K562 (cell line): Measurements from ENCODE around the gene C2orf81. TPM values are rescaled to one million over a fixed set of nuclear protein-coding genes. Genes with fewer than 3 reads are reported as not detected.
A peak's percentile ranks its signal among the peaks of the same experiment; 100 is the strongest.

Experiments used
- ARID2 ChIP-seq: fragments of 450-650 bp; IDR thresholded peaks from 2 replicates; pipeline ENCODE4 v1.6.1; 2017; ENCODE audit warnings: antibody characterized with exemption, mild to moderate bottlenecking
- CTCFL ChIP-seq: IDR thresholded peaks from 2 replicates; pipeline ENCODE4 v1.6.1; 2011; ENCODE audit warnings: borderline replicate concordance, low read depth, mild to moderate bottlenecking, moderate library complexity, low read length; ENCODE audit not compliant: insufficient read depth, poor library complexity, severe bottlenecking
- CXXC5 ChIP-seq: fragments of 250-450 bp; sonication (Bioruptor Pico); IDR thresholded peaks from 2 replicates; pipeline ENCODE4 v1.8.0; 2022; ENCODE audit warnings: inconsistent platforms, mild to moderate bottlenecking, moderate library complexity
- GATAD2B ChIP-seq: fragments of 450-650 bp; IDR thresholded peaks from 2 replicates; pipeline ENCODE4 v1.6.1; 2017; ENCODE audit warnings: mild to moderate bottlenecking, borderline replicate concordance
- NCOA1 ChIP-seq: fragments of 450-650 bp; IDR thresholded peaks from 2 replicates; pipeline ENCODE4 v1.6.1; 2016; ENCODE audit warnings: low read depth
- NCOA2 ChIP-seq, 2 experiments: fragments of 450-650 bp; IDR thresholded peaks; 2 replicates each; pipeline ENCODE4 v1.6.1; 2018; ENCODE audit warnings: mild to moderate bottlenecking in 2 of 2, moderate library complexity in 1 of 2; ENCODE audit not compliant: partially characterized antibody in 2 of 2
- POLR2AphosphoS5 ChIP-seq: IDR thresholded peaks from 2 replicates; pipeline ENCODE4 v1.6.1; 2011; ENCODE audit warnings: mild to moderate bottlenecking, low read depth, low read length, moderate library complexity; ENCODE audit not compliant: control insufficient read depth, insufficient read depth
- PYGO2 ChIP-seq: fragments of 450-650 bp; IDR thresholded peaks from 2 replicates; pipeline ENCODE4 v1.6.1; 2016; ENCODE audit warnings: mild to moderate bottlenecking, missing genetic modification characterization, moderate library complexity, missing compliant biosample characterization
- RCOR1 ChIP-seq, 2 experiments: IDR thresholded peaks; 2 replicates each; pipeline ENCODE4 v1.6.1; 2012; ENCODE audit warnings: low read depth in 2 of 2, low read length in 2 of 2, borderline replicate concordance in 1 of 2, improper control_type of control experiment in 1 of 2
- RFX1 ChIP-seq: fragments of 450-650 bp; IDR thresholded peaks from 2 replicates; pipeline ENCODE4 v1.6.1; 2016; ENCODE audit warnings: mild to moderate bottlenecking, moderate library complexity
- TFAM ChIP-seq: fragments of 250-450 bp; sonication (Bioruptor Pico); conservative IDR thresholded peaks from 2 replicates; pipeline ENCODE4 v1.5.0; 2021; ENCODE audit warnings: mild to moderate bottlenecking, moderate library complexity
- ZKSCAN1 ChIP-seq: fragments of 150-350 bp; IDR thresholded peaks from 2 replicates; pipeline ENCODE4 v1.6.1; 2016; ENCODE audit warnings: low read depth, low read length
- ZKSCAN8 ChIP-seq: fragments of 200-800 bp; sonication (Bioruptor generic); IDR thresholded peaks from 2 replicates; pipeline ENCODE4 v1.6.1; 2016; ENCODE audit warnings: missing genetic modification characterization, missing compliant biosample characterization
- ZNF239 ChIP-seq: fragments of 250-450 bp; sonication (Bioruptor Pico); IDR thresholded peaks from 2 replicates; pipeline ENCODE4 v1.4.0; 2020; ENCODE audit warnings: mild to moderate bottlenecking
- ZNF263 ChIP-seq: sonication (generic); formaldehyde crosslinking; IDR thresholded peaks from 2 replicates; pipeline ENCODE4 v1.8.0; 2022; ENCODE audit warnings: mild to moderate bottlenecking, missing genetic modification reagents, borderline replicate concordance
- ZNF282 ChIP-seq: sonication (generic); formaldehyde crosslinking; IDR thresholded peaks from 2 replicates; pipeline ENCODE4 v1.8.1; 2023; ENCODE audit warnings: missing genetic modification reagents
- ZNF644 ChIP-seq: fragments of 200-800 bp; sonication (Bioruptor generic); IDR thresholded peaks from 2 replicates; pipeline ENCODE4 v1.6.1; 2016; ENCODE audit warnings: low read depth, missing genetic modification characterization, missing compliant biosample characterization
- ZNF780A ChIP-seq: fragments of 250-450 bp; sonication (Bioruptor Pico); IDR thresholded peaks from 2 replicates; pipeline ENCODE4 v1.5.0; 2021; ENCODE audit warnings: mild to moderate bottlenecking
- polyA plus RNA-seq, 8 experiments: library from polyadenylated mRNA; depleted of rRNA in 4 of 8; stranded (reverse) in 5 of 8; unstranded in 3 of 8; fragments of >200 nt; fragmentation: Nextera tagmentation in 2 of 8; fragmentation: Illumina TruSeq in 1 of 8; extraction: Ambion mirVana in 2 of 8; extraction: Trizol in 1 of 8; gene quantifications; 2 replicates each; pipeline versions ENCODE4 v1.2.1 to v1.2.3, GENCODE V29; 2011 to 2014; ENCODE audit warnings: inconsistent platforms in 1 of 8, missing spikeins in 1 of 8
- total RNA-seq, 7 experiments: library from RNA; depleted of rRNA in 6 of 7; stranded (reverse); fragments of >200 nt in 6 of 7; fragmentation: Illumina TruSeq in 2 of 7; extraction: Trizol in 2 of 7; gene quantifications; 2 replicates each; pipeline versions ENCODE4 v1.2.1 to v1.2.3, GENCODE V29; 2011 to 2021; ENCODE audit warnings: low replicate concordance in 1 of 7
- TF ChIP-seq, protein P1 (sequence below): fragments of 250-450 bp; sonication (Bioruptor Pico); IDR thresholded peaks from 2 replicates; pipeline ENCODE4 v1.8.0; 2021; ENCODE audit warnings: mild to moderate bottlenecking, moderate library complexity
- TF ChIP-seq, protein P2 (sequence below): fragments of 450-650 bp; formaldehyde crosslinking; IDR thresholded peaks from 2 replicates; pipeline ENCODE4 v1.4.0; 2022; ENCODE audit warnings: missing genetic modification characterization
- TF ChIP-seq, protein P3 (sequence below): sonication (generic); formaldehyde crosslinking; IDR thresholded peaks from 2 replicates; pipeline ENCODE4 v1.8.1; 2023; ENCODE audit warnings: mild to moderate bottlenecking, missing genetic modification reagents

The C2orf81 gene
- total and polyA plus RNA-seq, 9 of the 15 experiments (the other 6 are each of a cell fraction or from before 2014, with no cell fraction given) = 0.06 TPM; not detected in 8

- no peak for TF ChIP-seq ZNF282 (CRISPR knock-in tag)
- no peak for TF ChIP-seq ZNF780A
- peak; percentile 84 for TF ChIP-seq ZKSCAN1
- TF ChIP-seq CTCFL = no peak
- 0 out of 2 replicates have a peak, but pooled peaks have one; percentile 39 for TF ChIP-seq ZNF239 (CRISPR knock-in tag)
- TF ChIP-seq PYGO2 (tag) = no peak
- peak; percentile 69 for TF ChIP-seq POLR2AphosphoS5
- TF ChIP-seq GATAD2B = peak; percentile 72; the same call in 1 of the 2 replicates
- TF ChIP-seq, protein P1, sequence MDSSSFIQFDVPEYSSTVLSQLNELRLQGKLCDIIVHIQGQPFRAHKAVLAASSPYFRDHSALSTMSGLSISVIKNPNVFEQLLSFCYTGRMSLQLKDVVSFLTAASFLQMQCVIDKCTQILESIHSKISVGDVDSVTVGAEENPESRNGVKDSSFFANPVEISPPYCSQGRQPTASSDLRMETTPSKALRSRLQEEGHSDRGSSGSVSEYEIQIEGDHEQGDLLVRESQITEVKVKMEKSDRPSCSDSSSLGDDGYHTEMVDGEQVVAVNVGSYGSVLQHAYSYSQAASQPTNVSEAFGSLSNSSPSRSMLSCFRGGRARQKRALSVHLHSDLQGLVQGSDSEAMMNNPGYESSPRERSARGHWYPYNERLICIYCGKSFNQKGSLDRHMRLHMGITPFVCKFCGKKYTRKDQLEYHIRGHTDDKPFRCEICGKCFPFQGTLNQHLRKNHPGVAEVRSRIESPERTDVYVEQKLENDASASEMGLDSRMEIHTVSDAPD (CRISPR knock-in tag) = no peak
- TF ChIP-seq ARID2 = no peak
- TF ChIP-seq ZNF263 (CRISPR knock-in tag) = 0 out of 2 replicates have a peak, but pooled peaks have one; percentile 53
- TF ChIP-seq RCOR1 (IDR thresholded peaks at IDR 0.05; ENCODE audit: borderline replicate concordance in 1 of 2, low read depth in 2 of 2, low read length in 2 of 2) = peak in 1 of 2 experiments; percentile 60; a peak in 2 of 4 replicates
- TF ChIP-seq, protein P2, sequence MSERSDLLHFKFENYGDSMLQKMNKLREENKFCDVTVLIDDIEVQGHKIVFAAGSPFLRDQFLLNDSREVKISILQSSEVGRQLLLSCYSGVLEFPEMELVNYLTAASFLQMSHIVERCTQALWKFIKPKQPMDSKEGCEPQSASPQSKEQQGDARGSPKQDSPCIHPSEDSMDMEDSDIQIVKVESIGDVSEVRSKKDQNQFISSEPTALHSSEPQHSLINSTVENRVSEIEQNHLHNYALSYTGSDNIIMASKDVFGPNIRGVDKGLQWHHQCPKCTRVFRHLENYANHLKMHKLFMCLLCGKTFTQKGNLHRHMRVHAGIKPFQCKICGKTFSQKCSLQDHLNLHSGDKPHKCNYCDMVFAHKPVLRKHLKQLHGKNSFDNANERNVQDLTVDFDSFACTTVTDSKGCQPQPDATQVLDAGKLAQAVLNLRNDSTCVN (CRISPR knock-in tag) = no peak
- TF ChIP-seq, protein P3, sequence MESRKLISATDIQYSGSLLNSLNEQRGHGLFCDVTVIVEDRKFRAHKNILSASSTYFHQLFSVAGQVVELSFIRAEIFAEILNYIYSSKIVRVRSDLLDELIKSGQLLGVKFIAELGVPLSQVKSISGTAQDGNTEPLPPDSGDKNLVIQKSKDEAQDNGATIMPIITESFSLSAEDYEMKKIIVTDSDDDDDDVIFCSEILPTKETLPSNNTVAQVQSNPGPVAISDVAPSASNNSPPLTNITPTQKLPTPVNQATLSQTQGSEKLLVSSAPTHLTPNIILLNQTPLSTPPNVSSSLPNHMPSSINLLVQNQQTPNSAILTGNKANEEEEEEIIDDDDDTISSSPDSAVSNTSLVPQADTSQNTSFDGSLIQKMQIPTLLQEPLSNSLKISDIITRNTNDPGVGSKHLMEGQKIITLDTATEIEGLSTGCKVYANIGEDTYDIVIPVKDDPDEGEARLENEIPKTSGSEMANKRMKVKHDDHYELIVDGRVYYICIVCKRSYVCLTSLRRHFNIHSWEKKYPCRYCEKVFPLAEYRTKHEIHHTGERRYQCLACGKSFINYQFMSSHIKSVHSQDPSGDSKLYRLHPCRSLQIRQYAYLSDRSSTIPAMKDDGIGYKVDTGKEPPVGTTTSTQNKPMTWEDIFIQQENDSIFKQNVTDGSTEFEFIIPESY = peak; percentile 69
- peak; percentile 99 for TF ChIP-seq NCOA1
- TF ChIP-seq NCOA2 (IDR thresholded peaks at IDR 0.05; ENCODE audit: partially characterized antibody in 2 of 2) = peak in 1 of 2 experiments; percentile 96
- no peak; the same call in 1 of the 2 replicates for TF ChIP-seq ZKSCAN8 (CRISPR knock-in tag)
- TF ChIP-seq ZNF644 (tag) = no peak; the same call in 1 of the 2 replicates
- no peak for TF ChIP-seq TFAM (CRISPR knock-in tag)
- peak; percentile 97 for TF ChIP-seq RFX1
- TF ChIP-seq CXXC5 (CRISPR knock-in tag) = peak; percentile 87
Observed at GRCh38 chr2:74454654-74455511, 33.5 kb upstream of the C2orf81 start, which contains the start of gene INO80B (continued).
